Glomerular visceral epithelial cell (primary cell): ENCODE data around the gene AMD1.

ENCODE experiments used
- DNase-seq: peaks from one replicate; pipeline ENCODE4 v3.0.0-alpha.2; 2016; ENCODE audit errors: extremely low spot score

The AMD1 gene

DNA sequence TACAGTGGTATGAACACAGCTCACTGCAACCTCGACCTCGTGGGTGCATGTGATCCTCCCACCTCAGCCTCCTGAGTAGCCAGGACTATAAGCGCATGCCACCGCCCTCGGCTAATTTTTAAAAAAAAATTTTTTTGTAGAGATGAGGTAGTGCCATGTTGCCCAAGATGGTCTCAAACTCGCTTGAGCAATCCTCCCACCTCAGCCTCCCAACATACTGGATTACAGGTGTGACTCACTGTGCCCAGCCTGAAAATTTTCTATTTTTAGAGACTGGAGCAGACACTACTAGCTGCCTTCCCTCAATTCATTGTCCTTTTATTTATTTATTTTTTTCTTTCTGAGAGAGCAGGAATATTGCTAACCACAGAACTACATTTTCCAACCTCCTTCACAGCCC, 63.6 kb downstream of the AMD1 start:
- peak; percentile 25 for DNase-seq

DNA sequence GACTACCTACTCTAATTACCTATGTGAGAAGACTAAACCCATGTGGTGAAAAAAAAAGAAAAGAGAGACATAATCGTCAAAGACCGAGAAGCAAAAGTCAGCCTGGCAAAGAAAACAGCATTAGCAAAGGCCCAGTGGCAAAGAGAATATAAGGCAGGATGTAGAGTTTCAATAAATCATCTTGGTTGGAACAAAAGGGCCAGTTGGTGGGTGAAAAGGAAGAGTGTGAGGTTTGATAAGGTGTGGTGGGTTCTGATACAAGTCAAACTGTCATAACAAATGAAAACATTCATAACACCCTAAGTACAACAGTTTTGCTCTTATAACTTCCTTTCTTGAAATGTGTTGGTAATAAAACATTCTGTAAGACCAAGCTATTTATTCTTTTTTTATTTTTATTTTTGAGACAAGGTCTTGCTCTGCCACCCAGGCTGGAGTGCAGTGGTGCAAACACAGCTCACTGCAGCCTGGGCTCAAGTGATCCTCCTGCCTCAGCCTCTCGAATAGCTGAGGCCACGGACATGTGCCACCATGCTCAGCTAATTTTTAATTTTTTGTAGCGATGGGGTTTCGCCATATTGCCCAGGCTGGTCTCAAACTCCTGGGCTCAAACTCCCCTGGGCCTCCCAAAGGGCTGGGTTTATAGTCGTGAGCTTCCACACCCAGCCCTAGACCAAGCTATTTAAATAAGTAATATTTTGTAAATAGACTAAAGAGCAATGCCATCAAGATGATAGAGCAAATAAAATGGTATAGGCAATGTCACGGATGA, 65.0 kb downstream of the AMD1 start:
- DNase-seq = no peak

- peak; percentile 84 for DNase-seq
Observed at GRCh38 chr6:110944681-110945151, 70.1 kb downstream of the AMD1 start.
